Measurements from ENCODE around the gene CDON. TPM values are rescaled to one million over a fixed set of nuclear protein-coding genes. Genes with fewer than 3 reads are reported as not detected.

Gene CDON
- total and polyA plus RNA-seq, 2 donors (not counting 1 experiment from before 2014, with no cell fraction given) = 10.7 TPM

DNA sequence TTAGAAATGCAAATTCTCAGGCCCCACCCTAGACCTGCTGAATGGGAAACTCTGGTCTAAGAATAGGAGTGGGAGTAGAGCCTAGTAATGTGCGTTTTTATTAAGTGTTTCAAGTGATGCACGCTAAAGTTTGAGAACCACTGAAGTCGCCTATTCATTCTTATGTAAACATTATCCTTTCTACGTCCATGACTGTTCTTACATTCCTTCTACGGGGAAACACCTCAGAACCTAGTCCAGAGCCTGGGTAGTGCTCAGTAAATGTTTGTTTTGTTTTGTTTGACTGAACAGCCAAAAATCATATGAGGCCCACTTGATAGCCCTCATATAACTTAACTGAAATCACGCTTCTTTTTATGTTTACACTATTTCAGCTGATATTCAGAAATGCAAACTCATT is 87.0 kb downstream of the CDON start:
- H3K9ac ChIP-seq (ENCODE audit: insufficient read depth, low read length) = no peak overlapping the region
- H3K36me3 ChIP-seq (ENCODE audit: control insufficient read depth, insufficient read depth, low read length) = no peaks in the 10 kb centered on the region
- H3K27me3 ChIP-seq (ENCODE audit: control insufficient read depth, insufficient read depth, low read length) = no peaks in the 10 kb centered on the region
- H3K4me3 ChIP-seq (replicated peaks in 1 of 4; ENCODE audit: control extremely low read depth in 1 of 4, insufficient read depth in 1 of 4, low read depth in 3 of 4, low read length in 4 of 4) = no peak overlapping the region
- H3K79me2 ChIP-seq (ENCODE audit: control insufficient read depth, insufficient read depth, low read length) = no peaks in the 10 kb centered on the region
- H3K9me3 ChIP-seq (ENCODE audit: control insufficient read depth, insufficient read depth, low read depth, low read length) = no peaks in the 10 kb centered on the region
- H3K4me1 ChIP-seq (ENCODE audit: control insufficient read depth, extremely low read depth, insufficient read depth, low read length) = no peaks in the 10 kb centered on the region
- H3K4me2 ChIP-seq (ENCODE audit: extremely low read depth, insufficient read depth, low read length) = no peak overlapping the region
- H3K27ac ChIP-seq (ENCODE audit: insufficient read depth, low read length) = no peak overlapping the region
- TF ChIP-seq, protein P1, sequence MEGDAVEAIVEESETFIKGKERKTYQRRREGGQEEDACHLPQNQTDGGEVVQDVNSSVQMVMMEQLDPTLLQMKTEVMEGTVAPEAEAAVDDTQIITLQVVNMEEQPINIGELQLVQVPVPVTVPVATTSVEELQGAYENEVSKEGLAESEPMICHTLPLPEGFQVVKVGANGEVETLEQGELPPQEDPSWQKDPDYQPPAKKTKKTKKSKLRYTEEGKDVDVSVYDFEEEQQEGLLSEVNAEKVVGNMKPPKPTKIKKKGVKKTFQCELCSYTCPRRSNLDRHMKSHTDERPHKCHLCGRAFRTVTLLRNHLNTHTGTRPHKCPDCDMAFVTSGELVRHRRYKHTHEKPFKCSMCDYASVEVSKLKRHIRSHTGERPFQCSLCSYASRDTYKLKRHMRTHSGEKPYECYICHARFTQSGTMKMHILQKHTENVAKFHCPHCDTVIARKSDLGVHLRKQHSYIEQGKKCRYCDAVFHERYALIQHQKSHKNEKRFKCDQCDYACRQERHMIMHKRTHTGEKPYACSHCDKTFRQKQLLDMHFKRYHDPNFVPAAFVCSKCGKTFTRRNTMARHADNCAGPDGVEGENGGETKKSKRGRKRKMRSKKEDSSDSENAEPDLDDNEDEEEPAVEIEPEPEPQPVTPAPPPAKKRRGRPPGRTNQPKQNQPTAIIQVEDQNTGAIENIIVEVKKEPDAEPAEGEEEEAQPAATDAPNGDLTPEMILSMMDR (conservative IDR thresholded peaks at IDR 0.05 in 1 of 2, IDR thresholded peaks at IDR 0.05 in 1 of 2; ENCODE audit: low read depth in 1 of 2, low read length in 2 of 2) = no peak
- TF ChIP-seq EZH2 (IDR thresholded peaks at IDR 0.05; ENCODE audit: low read length, missing control alignments) = no peak
- H2AFZ ChIP-seq (ENCODE audit: low read length) = no peak overlapping the region
- H4K20me1 ChIP-seq (ENCODE audit: control insufficient read depth, extremely low read depth, insufficient read depth, low read length) = no peaks in the 10 kb centered on the region
- DNase-seq (ENCODE audit: low read depth in 2 of 2) = no peak

DNA sequence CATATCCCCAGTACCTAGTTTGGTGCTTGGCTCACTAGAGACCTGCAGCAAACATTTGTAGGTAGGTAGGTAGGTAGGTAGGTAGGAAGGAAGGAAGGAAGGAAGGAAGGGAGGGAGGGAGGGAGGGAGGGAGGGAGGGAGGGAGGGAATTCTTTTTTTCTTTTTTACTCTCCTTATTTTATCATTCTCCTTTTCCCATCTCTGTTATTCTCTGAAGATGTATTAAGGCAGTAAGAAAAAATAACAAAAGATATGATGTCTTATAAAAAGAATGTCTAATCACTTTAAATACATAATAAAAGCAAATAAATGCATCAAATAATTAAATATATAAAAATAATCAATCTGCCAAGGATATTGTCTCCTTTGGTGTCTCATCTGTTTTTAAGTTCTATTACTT is 88.4 kb downstream of the CDON start:
- TF ChIP-seq, protein P1 (conservative IDR thresholded peaks at IDR 0.05 in 1 of 2, IDR thresholded peaks at IDR 0.05 in 1 of 2; ENCODE audit: low read depth in 1 of 2, low read length in 2 of 2) = no peak
- no peak for TF ChIP-seq EZH2 (IDR thresholded peaks at IDR 0.05; ENCODE audit: low read length, missing control alignments)
- Histone ChIP-seq H3K27ac (ENCODE audit: insufficient read depth, low read length) (no peak overlapping the region), H3K79me2 (ENCODE audit: control insufficient read depth, insufficient read depth, low read length) (no peaks in the 10 kb centered on the region), H2AFZ (ENCODE audit: low read length) (no peak overlapping the region), H3K9ac (ENCODE audit: insufficient read depth, low read length) (no peak overlapping the region), H3K36me3 (ENCODE audit: control insufficient read depth, insufficient read depth, low read length) (no peaks in the 10 kb centered on the region), H3K4me2 (ENCODE audit: extremely low read depth, insufficient read depth, low read length) (no peak overlapping the region), H4K20me1 (ENCODE audit: control insufficient read depth, extremely low read depth, insufficient read depth, low read length) (no peaks in the 10 kb centered on the region), H3K4me1 (ENCODE audit: control insufficient read depth, extremely low read depth, insufficient read depth, low read length) (no peaks in the 10 kb centered on the region), H3K4me3 (replicated peaks in 1 of 4; ENCODE audit: control extremely low read depth in 1 of 4, insufficient read depth in 1 of 4, low read depth in 3 of 4, low read length in 4 of 4) (no peak overlapping the region), H3K27me3 (ENCODE audit: control insufficient read depth, insufficient read depth, low read length) (no peaks in the 10 kb centered on the region), H3K9me3 (ENCODE audit: control insufficient read depth, insufficient read depth, low read depth, low read length) (no peaks in the 10 kb centered on the region)
- DNase-seq (ENCODE audit: low read depth in 2 of 2) = no peak

DNA sequence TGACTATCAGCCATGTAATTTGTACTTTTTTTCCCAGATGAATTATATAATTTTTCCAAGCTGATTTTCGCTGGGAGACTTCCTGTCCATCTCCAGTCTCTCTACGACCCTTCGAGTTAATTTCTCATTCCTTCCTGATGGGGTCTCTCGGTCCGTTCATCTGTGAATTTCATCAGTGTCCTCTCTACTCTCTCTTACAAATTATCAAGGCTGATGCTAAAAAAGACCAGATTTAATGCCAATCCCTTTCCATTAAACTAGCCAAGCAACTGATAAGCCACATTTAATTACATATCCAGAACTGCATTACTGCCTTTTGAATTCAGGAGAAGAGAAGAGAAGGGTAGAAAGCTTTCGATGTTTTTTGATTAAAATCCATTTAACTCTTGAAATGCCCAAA is 91.0 kb downstream of the CDON start:
- H3K9ac ChIP-seq (ENCODE audit: insufficient read depth, low read length) = no peak overlapping the region
- H3K4me1 ChIP-seq (ENCODE audit: control insufficient read depth, extremely low read depth, insufficient read depth, low read length) = no peaks in the 10 kb centered on the region
- H3K36me3 ChIP-seq (ENCODE audit: control insufficient read depth, insufficient read depth, low read length) = no peaks in the 10 kb centered on the region
- no peaks in the 10 kb centered on the region for H3K9me3 ChIP-seq (ENCODE audit: control insufficient read depth, insufficient read depth, low read depth, low read length)
- no peak for TF ChIP-seq EZH2 (IDR thresholded peaks at IDR 0.05; ENCODE audit: low read length, missing control alignments)
- TF ChIP-seq, protein P1 (conservative IDR thresholded peaks at IDR 0.05 in 1 of 2, IDR thresholded peaks at IDR 0.05 in 1 of 2; ENCODE audit: low read depth in 1 of 2, low read length in 2 of 2) = no peak
- no peak for DNase-seq (ENCODE audit: low read depth in 2 of 2)
- no peak overlapping the region for H2AFZ ChIP-seq (ENCODE audit: low read length)
- no peak overlapping the region for H3K4me2 ChIP-seq (ENCODE audit: extremely low read depth, insufficient read depth, low read length)
- no peaks in the 10 kb centered on the region for H3K27me3 ChIP-seq (ENCODE audit: control insufficient read depth, insufficient read depth, low read length)
- no peaks in the 10 kb centered on the region for H3K79me2 ChIP-seq (ENCODE audit: control insufficient read depth, insufficient read depth, low read length)
- no peak overlapping the region for H3K4me3 ChIP-seq (replicated peaks in 1 of 4; ENCODE audit: control extremely low read depth in 1 of 4, insufficient read depth in 1 of 4, low read depth in 3 of 4, low read length in 4 of 4)
- no peak overlapping the region for H3K27ac ChIP-seq (ENCODE audit: insufficient read depth, low read length)
- H4K20me1 ChIP-seq (ENCODE audit: control insufficient read depth, extremely low read depth, insufficient read depth, low read length) = no peaks in the 10 kb centered on the region
